ENCODE measurements around the gene OSM.
A peak's percentile ranks its signal among the peaks of the same experiment; 100 is the strongest.

Gene OSM

DNA sequence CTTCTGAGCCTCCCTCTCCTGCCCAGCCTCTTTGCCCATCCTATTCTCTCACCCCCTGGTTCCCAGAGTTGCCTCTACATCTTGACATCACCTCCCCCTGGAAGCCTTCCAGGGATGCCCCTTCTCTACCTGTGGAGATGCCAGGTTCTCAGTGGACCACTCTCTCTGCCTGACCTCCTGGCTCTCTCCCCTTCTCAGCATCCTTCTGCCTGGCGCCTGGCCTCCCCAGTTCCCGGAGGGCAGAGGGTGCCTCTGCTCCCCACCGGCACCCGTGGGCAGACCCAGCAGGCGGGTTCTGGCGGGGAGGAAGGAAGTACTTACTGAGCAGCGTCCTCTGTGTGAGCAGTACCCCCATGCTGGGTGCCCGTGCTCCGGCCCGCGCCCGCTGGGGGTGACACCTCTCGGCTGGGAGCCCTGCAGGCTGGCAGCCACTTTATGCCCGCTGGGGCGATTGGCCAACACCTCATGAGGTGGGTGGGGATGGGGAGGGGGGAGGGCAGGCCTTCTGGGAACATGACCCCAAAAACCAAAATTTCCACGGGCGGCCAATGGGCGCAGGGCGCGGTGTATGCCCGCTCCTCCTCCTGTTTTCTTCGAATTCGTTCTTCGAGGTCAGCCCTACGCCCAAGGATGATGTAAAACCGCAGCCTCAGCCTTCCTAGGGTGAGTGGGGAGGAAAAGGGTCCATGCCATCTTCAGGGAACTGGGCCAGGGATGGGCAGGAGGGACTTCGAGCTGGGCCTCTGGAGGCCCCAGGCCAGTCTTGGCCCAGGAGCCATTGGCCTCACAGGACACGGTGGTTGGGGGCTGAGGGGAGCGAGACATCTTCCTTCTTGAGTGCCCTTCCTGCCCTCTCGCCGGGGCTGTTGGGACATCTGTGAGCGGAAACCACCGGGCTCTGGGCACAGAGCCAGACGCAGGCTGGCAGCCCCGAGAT, at the start of gene OSM:
Gene OSM (minus strand): TSS at position 407 of the 937 bp plus-strand sequence. CDS start 52 bp downstream, at position 355.
- peak in 1 of 3 experiments; percentile 73 for DNase-seq (ENCODE audit: low read depth in 2 of 3, low spot score in 2 of 3)

DNA sequence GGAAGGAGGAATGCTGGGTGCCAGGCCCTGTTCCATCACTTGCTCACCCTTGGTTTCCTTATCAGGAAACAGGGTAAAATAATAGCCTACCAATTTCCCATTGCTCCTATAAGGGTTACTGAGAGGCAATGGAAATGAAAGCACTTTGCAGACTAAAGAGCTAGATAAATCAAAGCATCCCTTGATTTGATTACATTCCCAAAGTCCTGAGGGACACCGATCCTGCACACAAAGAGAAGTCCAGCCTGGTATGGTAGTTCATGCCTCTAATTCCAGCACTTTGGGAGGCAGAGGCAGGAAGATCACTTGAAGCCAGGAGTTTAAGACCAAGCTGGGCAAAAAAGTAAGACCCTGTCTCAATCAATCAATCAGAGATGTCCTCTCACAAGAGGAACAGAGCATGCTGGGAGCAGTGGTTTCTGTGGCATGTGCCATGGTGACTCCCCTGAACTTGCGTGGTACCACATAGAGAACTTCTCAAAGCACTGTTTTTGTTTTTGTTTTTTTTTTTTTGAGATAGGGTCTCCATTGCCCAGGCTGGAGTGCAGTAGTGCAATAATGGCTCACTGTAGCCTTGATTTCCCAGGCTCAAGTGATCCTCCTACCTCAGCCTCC, 49.4 kb upstream of the OSM start:
- no peak for DNase-seq (ENCODE audit: low read depth in 2 of 3, low spot score in 2 of 3)

DNA sequence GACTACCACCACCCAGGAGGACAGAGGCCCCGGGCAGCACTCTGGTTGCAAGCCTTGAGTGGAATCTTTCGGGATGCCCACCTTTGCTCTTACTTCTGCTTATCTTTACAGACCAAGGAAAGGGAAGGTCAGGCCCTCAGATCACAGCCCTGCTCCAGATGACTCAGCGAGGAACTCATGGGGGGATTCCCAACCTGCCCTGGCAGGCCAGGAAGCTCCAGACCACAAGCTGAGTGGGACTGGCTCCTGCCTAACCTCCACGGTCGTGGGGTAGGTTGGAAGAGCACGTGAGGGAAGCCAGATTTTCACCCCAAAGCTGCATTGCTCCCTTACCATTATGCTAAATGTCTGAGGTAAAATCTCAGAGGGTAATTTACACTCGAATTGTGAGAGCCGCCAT, 48.3 kb upstream of the OSM start:
- peak in 1 of 3 experiments; percentile 40 for DNase-seq (ENCODE audit: low read depth in 2 of 3, low spot score in 2 of 3)

DNA sequence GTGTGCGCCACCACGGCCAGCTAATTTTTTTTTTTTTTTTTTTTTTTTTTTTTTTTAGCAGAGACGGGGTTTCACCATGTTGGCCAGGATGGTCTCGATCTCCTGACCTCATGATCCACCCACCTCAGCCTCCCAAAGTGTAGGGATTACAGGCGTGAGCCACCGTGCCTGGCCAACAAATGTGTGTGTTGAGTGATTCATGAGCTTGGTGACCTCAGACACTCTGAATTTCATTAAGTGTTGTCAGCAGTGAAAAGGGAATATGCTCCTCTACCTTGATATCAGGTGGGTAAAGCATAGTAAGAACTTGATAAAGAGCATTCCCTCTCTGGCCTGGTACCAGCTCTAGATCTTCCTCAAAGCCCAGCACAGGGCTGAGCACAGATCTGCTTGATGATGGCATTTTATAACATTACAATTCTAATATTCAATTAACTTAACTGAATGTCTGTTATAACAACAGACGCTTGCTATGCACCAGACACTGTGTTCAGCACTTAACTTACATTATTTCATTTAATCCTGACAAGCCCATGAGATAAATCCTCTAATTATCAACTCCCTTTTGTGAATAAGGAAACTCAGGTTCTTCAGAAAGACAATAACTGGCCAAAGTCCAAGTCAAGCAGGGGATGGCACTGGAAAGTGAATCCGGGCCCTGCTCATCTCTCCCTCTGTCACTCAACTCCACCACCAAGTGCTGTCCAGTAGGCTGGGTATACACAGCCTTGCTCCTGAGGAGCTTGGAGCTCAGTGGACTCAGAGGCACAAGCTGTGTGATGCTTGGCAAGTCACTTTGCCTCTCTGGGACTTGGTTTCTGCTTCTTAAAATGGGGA, 47.1 kb upstream of the OSM start:
- DNase-seq (ENCODE audit: low read depth in 2 of 3, low spot score in 2 of 3) = no peak

DNA sequence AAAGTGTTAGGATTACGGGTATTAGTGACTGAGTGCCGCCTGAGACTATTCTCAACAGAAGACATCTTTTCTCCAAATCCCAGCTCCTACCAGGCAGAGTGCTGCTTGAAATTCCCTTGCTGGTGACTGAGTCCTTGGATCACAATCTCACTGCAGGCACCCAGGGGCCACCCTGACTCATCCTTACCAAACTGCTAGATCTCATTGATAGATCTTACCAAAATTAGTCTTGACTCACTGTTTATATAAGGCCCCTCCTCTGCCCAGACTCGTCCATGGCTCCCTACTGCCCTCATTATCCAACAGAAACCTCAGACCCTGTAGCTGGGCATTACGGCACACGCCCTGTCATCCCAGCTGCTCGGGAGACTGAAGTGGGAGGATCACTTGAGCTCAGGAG, 45.4 kb upstream of the OSM start:
- DNase-seq (ENCODE audit: low read depth in 2 of 3, low spot score in 2 of 3) = no peak

DNA sequence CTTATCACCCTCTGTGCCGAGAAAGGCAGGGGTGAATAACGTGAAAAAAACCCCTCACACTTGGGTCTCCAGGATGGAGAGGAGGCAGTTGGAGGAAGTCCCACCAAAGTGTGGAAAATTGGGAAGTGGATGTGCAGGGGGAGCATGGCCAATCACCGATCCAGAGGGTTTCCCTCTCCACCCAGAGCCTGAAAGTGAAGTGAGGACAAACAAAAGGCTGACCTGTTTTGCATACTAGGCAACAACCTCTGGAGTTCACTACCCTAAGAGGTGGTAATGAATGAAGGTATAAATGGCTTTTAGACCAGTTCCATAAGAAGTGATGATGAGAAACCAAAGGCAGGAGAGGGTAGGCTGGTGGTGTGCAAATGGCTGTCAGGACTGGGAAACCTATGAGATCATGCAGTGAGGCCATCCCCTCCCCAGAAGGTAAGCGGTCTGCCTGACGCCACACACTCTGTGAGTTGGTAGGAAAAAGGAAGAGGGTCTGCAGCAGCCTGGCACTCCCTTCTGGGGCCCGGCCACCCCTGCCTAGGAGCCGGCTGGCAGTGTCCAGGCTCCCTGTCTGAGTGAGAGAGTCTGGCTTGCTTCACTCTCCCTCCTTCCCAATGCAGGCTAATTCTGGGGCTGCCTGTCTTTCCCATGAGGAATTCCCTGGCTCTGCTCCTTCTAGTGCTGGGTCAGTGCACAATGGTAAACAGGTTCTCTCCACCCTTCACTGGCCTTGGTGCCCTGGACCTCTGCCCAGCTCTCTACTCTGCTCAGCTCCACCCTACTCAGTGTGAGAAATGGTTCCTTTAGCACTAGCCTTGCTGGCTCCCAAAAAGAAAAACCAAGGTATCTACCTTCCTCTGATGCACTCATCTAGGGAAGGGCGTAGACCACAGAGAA, 44.5 kb upstream of the OSM start:
- DNase-seq (ENCODE audit: low read depth in 2 of 3, low spot score in 2 of 3) = no peak

DNA sequence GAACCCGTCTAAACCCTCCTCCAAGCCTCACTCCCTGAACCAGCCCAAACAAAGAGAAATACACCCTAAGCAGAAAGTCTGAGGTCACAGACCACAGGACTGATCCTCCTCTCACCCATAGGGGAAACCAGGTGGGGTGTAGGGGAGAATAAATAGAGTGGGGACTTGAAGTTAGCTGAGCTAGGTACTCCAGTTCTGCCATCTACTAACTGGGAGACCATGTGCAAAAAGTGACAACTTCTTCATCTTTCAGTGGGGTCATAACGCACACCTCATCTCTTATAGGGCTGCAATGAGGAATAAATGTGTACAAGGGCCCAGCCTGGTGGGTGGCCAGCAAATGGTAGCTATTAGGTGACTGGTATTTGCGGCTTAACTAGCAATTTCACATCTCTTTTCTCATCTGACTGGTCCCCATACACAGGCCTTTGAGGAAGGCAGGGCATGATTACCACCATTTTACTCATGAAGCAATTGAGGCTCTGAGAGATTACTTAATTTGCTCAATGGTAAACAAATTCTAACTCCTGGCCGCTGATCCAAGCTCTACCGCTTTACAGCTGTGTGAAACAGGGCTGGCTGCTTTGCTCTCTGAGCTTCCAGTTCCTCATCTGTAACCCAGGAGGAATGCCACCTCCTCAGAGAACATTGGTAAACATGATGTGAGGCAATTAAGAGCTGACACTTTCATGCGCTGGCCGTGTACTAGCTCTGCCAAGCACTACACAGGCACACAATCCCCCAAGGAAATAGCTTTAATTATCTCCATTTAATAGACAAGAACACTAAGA, 43.5 kb upstream of the OSM start:
- DNase-seq (ENCODE audit: low read depth in 2 of 3, low spot score in 2 of 3) = no peak

DNA sequence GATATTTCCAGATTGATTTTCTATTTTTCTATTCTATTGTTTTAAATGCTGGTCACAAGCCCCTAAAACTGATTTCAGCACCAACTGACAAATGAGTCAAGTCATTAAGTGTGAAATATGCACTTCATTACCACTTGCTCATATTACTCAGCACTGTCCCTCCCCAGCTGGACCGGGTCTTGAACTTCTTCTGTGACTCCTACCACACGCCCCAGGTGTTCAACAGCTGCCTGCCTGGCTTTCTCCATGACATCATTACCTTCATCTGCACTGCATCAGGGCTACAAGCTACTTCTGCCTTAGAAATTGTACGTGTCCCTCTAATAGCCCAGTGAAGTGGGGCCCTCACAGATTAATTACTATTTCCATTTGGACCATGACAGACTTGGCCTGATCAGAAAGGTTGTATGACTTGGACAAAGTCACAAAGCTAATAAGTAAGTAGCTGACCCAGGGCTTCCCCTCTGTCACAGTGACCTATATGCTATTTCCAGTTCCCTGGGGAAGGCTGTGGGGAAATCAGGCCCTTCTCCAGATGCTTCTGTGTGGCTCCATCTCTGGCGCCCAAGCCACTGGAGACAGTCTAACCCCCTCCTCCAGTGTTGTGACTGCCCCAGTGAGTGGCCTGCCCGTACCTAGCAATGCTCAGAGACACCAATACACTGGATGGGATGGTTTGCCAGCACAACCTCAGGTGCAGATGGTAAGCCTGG, 42.0 kb upstream of the OSM start:
- no peak for DNase-seq (ENCODE audit: low read depth in 2 of 3, low spot score in 2 of 3)

DNA sequence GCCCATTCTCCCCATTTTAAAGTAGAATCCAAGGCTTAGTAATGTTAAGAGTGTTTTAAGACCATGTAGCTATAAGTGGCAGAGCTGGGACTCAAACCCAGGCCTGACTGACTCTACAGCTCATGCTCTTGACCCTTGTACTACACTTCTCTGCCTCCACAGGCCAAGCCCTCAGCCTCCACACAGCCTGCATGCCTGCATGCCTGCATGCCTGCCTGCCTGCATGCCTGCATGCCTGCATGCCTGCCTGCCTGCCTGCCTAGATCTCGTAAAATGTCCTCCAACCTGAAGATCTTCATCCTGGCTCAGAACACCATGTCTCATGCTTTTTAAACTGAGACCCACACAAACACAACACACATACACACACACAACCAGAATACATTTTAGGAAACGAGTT, 41.4 kb upstream of the OSM start:
- DNase-seq (ENCODE audit: low read depth in 2 of 3, low spot score in 2 of 3) = no peak

DNA sequence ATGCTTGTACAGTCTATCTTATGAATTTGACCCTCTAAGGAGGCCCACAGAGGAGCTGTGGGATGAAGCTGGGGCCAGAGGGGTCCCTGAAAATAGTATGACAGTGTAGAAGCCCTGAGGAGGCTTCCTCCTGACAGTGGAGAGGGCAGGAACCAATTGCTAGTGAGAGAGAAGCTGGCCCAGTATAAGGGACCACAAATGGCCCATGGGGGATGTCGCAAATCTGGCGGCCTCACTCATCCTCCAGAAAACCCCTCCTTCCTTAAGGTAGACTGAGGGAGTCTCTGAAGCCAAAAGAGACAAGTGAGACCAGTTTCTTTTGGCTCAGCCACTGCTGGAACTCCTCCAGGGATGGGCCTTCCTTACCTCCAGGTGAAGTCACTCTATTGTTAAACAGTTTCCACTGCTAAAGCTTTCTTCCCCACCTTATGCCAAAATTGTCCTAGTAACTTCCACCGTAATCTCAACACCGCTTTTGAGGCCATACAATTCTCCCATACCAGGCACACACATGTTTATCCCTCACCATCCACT, 40.5 kb upstream of the OSM start:
- DNase-seq (ENCODE audit: low read depth in 2 of 3, low spot score in 2 of 3) = no peak

DNA sequence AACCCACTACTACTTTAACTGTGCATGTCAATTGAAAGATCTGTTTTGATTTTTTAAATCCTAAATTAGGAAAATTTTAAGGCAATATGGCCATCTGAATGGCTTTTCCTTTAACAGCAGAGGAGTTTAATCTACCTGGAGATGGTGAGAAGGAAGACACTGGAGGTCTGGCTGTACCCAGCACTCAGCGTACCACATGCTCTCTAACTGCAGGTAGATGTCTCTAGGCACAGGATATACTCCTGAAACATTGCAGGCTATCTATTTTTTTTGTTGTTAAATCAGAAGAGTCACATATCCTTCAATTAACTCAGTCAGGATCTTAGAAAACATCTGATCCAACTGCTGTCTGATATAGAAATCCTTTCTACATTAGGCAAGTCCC, 40.0 kb upstream of the OSM start:
- no peak for DNase-seq (ENCODE audit: low read depth in 2 of 3, low spot score in 2 of 3)

DNA sequence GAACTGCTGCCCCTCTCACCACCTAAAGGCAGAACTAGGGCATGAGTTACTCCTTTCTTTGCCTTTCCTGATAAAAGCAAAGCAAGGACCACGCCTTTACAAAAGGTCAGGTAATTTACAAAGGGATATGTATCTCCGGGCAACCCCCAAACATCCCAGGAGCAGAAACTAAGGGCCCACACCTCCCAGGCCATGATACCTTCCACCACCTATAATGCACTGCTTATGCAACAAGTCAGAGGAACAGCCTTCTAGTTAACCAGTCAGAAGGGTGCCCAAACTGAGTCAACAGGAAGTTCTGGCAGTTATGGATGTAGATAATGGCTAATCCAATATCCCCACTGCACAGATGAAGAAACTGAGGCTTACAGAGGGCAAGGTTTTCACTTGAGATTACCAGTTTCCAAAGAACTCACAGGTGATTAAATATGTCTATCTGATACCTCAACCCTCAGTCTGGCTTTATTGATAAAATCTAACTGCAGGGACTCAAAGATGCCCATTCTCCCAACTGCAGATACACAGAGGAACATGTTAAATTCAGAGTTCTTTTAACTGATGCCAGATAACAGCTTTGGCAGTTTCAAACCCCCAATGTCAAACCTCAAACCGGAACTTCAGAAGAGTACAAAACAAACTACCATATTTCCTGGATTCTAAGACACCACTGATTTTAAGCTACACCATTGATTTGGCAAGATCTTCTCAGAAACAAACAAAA, 39.4 kb upstream of the OSM start:
- no peak for DNase-seq (ENCODE audit: low read depth in 2 of 3, low spot score in 2 of 3)

DNA sequence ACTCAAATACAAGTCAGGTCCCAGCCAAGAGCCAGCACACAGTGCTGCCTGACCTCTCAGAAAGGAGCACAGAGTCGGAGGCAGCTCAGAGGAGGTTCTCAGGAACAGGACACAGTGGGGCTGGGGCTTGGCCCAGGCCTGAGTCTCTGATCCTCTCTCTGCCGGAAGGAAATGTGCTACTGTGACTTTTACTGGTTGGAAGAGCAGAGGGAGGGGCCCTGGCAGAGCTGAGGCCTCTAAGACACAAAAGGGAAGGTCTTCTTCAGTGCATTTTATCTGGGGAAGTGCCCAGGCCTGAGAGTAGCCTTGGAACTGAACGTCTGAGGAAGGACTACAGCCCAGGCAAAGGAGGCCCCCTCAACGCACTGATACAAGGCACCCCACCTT, 38.9 kb upstream of the OSM start:
- DNase-seq (ENCODE audit: low read depth in 2 of 3, low spot score in 2 of 3) = no peak

DNA sequence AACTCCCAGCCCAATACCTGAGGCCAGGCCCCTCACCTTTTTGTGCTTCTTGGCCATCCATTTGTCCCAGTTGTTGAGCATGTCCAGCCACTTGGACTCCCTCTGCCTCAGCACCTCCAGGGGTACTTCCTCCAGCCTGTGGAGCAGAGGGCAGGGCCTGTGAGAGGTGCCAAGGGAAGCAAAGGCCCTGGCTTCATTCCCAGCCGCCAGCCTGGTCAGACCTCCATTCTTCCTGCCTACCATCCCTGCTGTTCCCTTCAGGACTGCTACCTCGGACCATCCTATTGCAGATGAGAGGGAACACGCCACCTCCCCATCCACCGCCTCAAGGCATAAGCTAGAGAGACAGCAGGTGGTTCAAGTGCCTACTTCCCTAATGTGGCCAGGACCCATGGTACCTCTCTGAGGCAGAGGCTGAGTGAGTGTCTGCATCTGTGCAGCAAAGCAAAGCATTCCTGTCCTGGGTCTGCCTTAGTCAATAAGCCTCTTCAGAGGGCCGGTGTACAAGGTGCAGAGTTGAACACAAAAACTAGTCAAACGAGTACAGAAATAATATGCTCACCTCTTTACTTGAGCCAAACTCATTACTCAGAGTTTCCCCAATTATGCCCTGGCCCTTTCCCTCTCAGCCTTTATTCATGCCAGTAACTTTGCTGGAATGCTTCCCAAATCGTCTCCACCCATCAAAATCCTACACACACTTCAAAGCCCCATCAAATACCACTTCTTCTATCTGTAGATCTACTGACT, 38.0 kb upstream of the OSM start:
- no peak for DNase-seq (ENCODE audit: low read depth in 2 of 3, low spot score in 2 of 3)

DNA sequence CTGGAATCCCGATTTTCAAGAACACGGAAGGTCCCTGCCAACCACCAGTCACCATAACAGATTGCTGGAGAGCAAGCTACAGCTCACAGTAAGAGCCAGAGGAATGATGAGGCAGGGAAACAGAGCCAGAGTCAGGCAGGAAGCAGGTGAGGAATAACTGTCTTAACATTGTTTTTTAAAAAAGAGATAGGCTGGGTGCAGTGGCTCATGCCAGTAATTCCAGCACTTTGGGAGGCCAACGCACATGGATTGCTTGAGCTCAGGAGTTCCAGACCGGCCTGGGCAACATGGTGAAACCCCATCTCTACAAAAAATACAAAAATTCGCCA, 36.1 kb upstream of the OSM start:
- DNase-seq (ENCODE audit: low read depth in 2 of 3, low spot score in 2 of 3) = no peak

DNA sequence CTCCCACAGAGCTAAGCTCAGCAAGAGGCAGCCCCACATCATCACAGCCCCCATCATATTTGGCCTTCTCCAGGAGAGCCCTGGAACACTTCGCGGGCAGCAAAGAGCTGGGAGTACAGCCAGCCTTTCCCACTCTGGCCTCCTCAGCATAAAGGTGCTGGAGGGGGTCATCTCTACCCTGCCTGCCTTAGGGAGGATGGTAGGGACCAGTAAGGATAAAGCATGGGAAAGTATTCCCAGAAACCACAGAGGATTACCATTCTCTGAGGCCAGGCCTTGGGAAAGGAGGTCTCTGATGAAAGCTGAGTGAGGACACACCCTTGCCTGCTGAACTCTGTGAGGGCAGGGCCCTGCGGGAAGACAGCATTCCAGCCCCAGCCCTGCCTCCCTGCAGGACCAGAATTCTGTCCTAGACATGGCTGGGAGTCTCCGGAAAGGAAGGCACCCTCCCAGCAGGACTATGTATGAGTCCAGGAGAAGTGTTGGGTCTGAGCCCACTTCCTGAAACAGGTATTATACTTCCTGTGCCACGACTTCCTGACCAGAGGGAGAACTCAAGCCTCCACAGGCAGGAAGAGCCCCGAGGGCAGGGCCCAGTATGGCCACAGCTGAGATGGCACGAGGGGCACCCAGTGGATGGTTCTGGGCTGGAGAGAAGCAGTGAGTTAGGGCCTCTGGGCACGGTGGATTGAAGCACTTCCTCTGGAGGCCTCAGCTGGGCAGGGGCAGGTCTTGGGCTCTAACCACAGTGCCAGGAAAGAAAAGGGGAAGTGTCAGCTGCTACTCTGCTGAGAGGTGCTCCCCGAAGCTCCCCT, 35.6 kb upstream of the OSM start:
- DNase-seq (ENCODE audit: low read depth in 2 of 3, low spot score in 2 of 3) = no peak

DNA sequence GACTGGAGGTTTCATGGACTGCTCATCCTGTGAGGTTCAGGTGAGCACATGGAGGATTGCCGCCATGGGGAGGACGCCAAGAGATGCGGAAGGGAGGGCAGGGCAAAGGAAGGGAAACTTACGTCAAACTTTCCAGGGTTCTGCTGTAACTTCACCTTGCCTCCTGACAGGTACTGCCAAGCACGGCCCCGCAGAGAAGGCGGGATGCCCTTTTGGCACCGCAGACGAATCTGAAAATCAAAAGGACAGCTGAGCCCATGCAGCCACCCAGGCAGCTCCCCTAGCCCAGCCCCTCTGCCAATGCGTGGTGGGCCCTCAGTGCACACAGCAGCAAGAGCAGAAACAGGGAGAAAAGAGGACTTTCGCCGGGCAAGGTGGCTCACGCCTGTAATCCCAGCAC, 32.7 kb upstream of the OSM start:
- DNase-seq (ENCODE audit: low read depth in 2 of 3, low spot score in 2 of 3) = no peak

All from activated CD8-positive, alpha-beta memory T cell treated with anti-CD3 and anti-CD28 coated beads for 48 hours (primary cell).